Measurements from ENCODE around the gene NPRL2. TPM values are rescaled to one million over a fixed set of nuclear protein-coding genes. Genes with fewer than 3 reads are reported as not detected.

The NPRL2 gene
- total RNA-seq, 2 donors from 2014 or later: 27.0 to 30.9 TPM

- ATAC-seq: no peak
- intact Hi-C loops (cut with DNase I): no loop called here
Observed at GRCh38 chr3:50375258-50375931, 24.8 kb upstream of the NPRL2 start.

GRCh38 chr3:50374363-50375257 is 24.0 kb upstream of the NPRL2 start:
- Histone ChIP-seq H3K27ac (no peak overlapping the region), H3K4me1 (no peaks in the 10 kb centered on the region), H3K27me3 (no peaks in the 10 kb centered on the region), H3K36me3 (replicated peaks in 1 of 2; ENCODE audit: insufficient read depth in 1 of 2, low read depth in 2 of 2) (no peaks in the 10 kb centered on the region), H3K4me3 (no peak overlapping the region), H3K9me3 (no peaks in the 10 kb centered on the region)
- WGBS, 2 donors: 73 to 78% methylated on average over 15 to 22 of the region's 22 CpGs
- ATAC-seq (no peak), DNase-seq (no peak)
- TF ChIP-seq CTCF (IDR thresholded peaks at IDR 0.05) (no peak), POLR2A (IDR thresholded peaks at IDR 0.05) (no peak)
- intact Hi-C loops (cut with DNase I): no loop called here

More at GRCh38 chr3:50375258-50375931, 24.8 kb upstream of the NPRL2 start:
- WGBS, 2 donors: 64 to 68% methylated on average over 4 to 7 of the region's 7 CpGs
- no peak overlapping the region for H3K27ac ChIP-seq
- H3K36me3 ChIP-seq (replicated peaks in 1 of 2; ENCODE audit: insufficient read depth in 1 of 2, low read depth in 2 of 2): no peaks in the 10 kb centered on the region
- no peaks in the 10 kb centered on the region for H3K27me3 ChIP-seq
- H3K4me1 ChIP-seq: no peaks in the 10 kb centered on the region
- H3K9me3 ChIP-seq: no peaks in the 10 kb centered on the region
- TF ChIP-seq CTCF (IDR thresholded peaks at IDR 0.05): no peak
- TF ChIP-seq POLR2A (IDR thresholded peaks at IDR 0.05): no peak
- no peak for DNase-seq
- no peak overlapping the region for H3K4me3 ChIP-seq

GRCh38 chr3:50373146-50374051 is 22.8 kb upstream of the NPRL2 start:
- Histone ChIP-seq H3K36me3 (replicated peaks in 1 of 2; ENCODE audit: insufficient read depth in 1 of 2, low read depth in 2 of 2) (no peaks in the 10 kb centered on the region), H3K27me3 (no peaks in the 10 kb centered on the region), H3K4me1 (no peaks in the 10 kb centered on the region), H3K4me3 (no peak overlapping the region), H3K27ac (no peak overlapping the region), H3K9me3 (no peaks in the 10 kb centered on the region)
- TF ChIP-seq CTCF (IDR thresholded peaks at IDR 0.05): no peak
- no peak for TF ChIP-seq POLR2A (IDR thresholded peaks at IDR 0.05)
- ATAC-seq (no peak), DNase-seq (no peak)
- intact Hi-C loops (cut with DNase I): no loop called here
- 45 to 48% methylated on average over 11 to 12 of the region's 12 CpGs for WGBS, 2 donors

GRCh38 chr3:50372349-50372748 is 21.8 kb upstream of the NPRL2 start:
- DNase-seq (no peak), ATAC-seq (no peak)
- Histone ChIP-seq H3K4me1 (peaks cover 1% of the 10 kb centered on the region), H3K9me3 (no peaks in the 10 kb centered on the region), H3K27me3 (no peaks in the 10 kb centered on the region), H3K4me3 (no peak overlapping the region), H3K36me3 (replicated peaks in 1 of 2; ENCODE audit: insufficient read depth in 1 of 2, low read depth in 2 of 2) (no peaks in the 10 kb centered on the region), H3K27ac (no peak overlapping the region)
- intact Hi-C loops (cut with DNase I): no loop called here
- WGBS, 2 donors: 39 to 50% methylated on average over 4 to 8 of the region's 8 CpGs
- TF ChIP-seq CTCF (IDR thresholded peaks at IDR 0.05) (no peak), POLR2A (IDR thresholded peaks at IDR 0.05) (no peak)

Data from body of pancreas (tissue), 4 donors.